ENCODE data around the gene ZNF692. TPM values are rescaled to one million over a fixed set of nuclear protein-coding genes. Genes with fewer than 3 reads are reported as not detected.

Gene ZNF692
- polyA plus RNA-seq, 1 donor (not counting 4 experiments of a cell fraction or from before 2014, with no cell fraction given): 27.0 TPM

GRCh38 chr1:248810727-248811513, 48.0 kb downstream of the ZNF692 start:
- Histone ChIP-seq H3K4me2 (ENCODE audit: control insufficient read depth, extremely low read depth, insufficient read depth, low read depth, low read length) (no peak overlapping the region), H3K4me1 (ENCODE audit: control insufficient read depth, extremely low read depth, insufficient read depth, low read length) (peaks cover 12% of the 10 kb centered on the region), H3K27me3 (ENCODE audit: control insufficient read depth, extremely low read depth, insufficient read depth, low read length) (no peaks in the 10 kb centered on the region), H4K20me1 (ENCODE audit: control insufficient read depth, extremely low read depth, insufficient read depth, low read length) (no peaks in the 10 kb centered on the region), H3K9me1 (ENCODE audit: control insufficient read depth, extremely low read depth, insufficient read depth, low read length) (no peaks in the 10 kb centered on the region), H3K27ac (ENCODE audit: control insufficient read depth, insufficient read depth, low read length) (no peak overlapping the region), H3K79me2 (ENCODE audit: control insufficient read depth, insufficient read depth, low read length) (no peaks in the 10 kb centered on the region), H3K9ac (ENCODE audit: control insufficient read depth, extremely low read depth, insufficient read depth, low read length) (no peak overlapping the region), H3K4me3 (ENCODE audit: control insufficient read depth in 2 of 3, extremely low read depth in 1 of 3, insufficient read depth in 2 of 3, low read depth in 1 of 3, low read length in 3 of 3) (no peak overlapping the region), H2AFZ (ENCODE audit: control insufficient read depth, low read length) (no peak overlapping the region), H3K36me3 (ENCODE audit: control insufficient read depth in 2 of 2, extremely low read depth in 1 of 2, insufficient read depth in 2 of 2, low read length in 2 of 2) (peaks cover 11 to 26% of the 10 kb centered on the region in 2 experiments), H3K9me3 (ENCODE audit: control insufficient read depth, low read depth, low read length) (no peaks in the 10 kb centered on the region)
- DNase-seq (ENCODE audit: low read depth, low spot score): no peak
- FAIRE-seq: peak; percentile 82
- dilution Hi-C loops (cut with MboI; ENCODE audit: extremely low pct_ligation_motif_present, low sequenced_read_pairs): no loop called here
- no peak for TF ChIP-seq EZH2 (IDR thresholded peaks at IDR 0.05; ENCODE audit: low read length)
- TF ChIP-seq CTCF (optimal IDR thresholded peaks at IDR 0.05 in 1 of 3, IDR thresholded peaks at IDR 0.05 in 1 of 3, conservative IDR thresholded peaks at IDR 0.05 in 1 of 3; ENCODE audit: extremely low read depth in 1 of 3, insufficient read depth in 2 of 3, low read length in 3 of 3): no peak

GRCh38 chr1:248810000-248810726, 48.7 kb downstream of the ZNF692 start:
- Histone ChIP-seq H3K4me2 (ENCODE audit: control insufficient read depth, extremely low read depth, insufficient read depth, low read depth, low read length) (no peak overlapping the region), H3K27ac (ENCODE audit: control insufficient read depth, insufficient read depth, low read length) (no peak overlapping the region)

More at GRCh38 chr1:248810000-248810726, 48.7 kb downstream of the ZNF692 start:
- peaks cover 12% of the 10 kb centered on the region for H3K4me1 ChIP-seq (ENCODE audit: control insufficient read depth, extremely low read depth, insufficient read depth, low read length)
- no peak overlapping the region for H3K9ac ChIP-seq (ENCODE audit: control insufficient read depth, extremely low read depth, insufficient read depth, low read length)
- H3K9me1 ChIP-seq (ENCODE audit: control insufficient read depth, extremely low read depth, insufficient read depth, low read length): no peaks in the 10 kb centered on the region
- no peak overlapping the region for H3K4me3 ChIP-seq (ENCODE audit: control insufficient read depth in 2 of 3, extremely low read depth in 1 of 3, insufficient read depth in 2 of 3, low read depth in 1 of 3, low read length in 3 of 3)
- no peaks in the 10 kb centered on the region for H3K79me2 ChIP-seq (ENCODE audit: control insufficient read depth, insufficient read depth, low read length)
- H2AFZ ChIP-seq (ENCODE audit: control insufficient read depth, low read length): no peak overlapping the region
- TF ChIP-seq CTCF (optimal IDR thresholded peaks at IDR 0.05 in 1 of 3, IDR thresholded peaks at IDR 0.05 in 1 of 3, conservative IDR thresholded peaks at IDR 0.05 in 1 of 3; ENCODE audit: extremely low read depth in 1 of 3, insufficient read depth in 2 of 3, low read length in 3 of 3) (no peak), EZH2 (IDR thresholded peaks at IDR 0.05; ENCODE audit: low read length) (no peak)
- dilution Hi-C loops (cut with MboI; ENCODE audit: extremely low pct_ligation_motif_present, low sequenced_read_pairs): no loop called here
- no peaks in the 10 kb centered on the region for H3K9me3 ChIP-seq (ENCODE audit: control insufficient read depth, low read depth, low read length)
- DNase-seq (ENCODE audit: low read depth, low spot score) (no peak), FAIRE-seq (no peak)
- H4K20me1 ChIP-seq (ENCODE audit: control insufficient read depth, extremely low read depth, insufficient read depth, low read length): no peaks in the 10 kb centered on the region
- no peaks in the 10 kb centered on the region for H3K27me3 ChIP-seq (ENCODE audit: control insufficient read depth, extremely low read depth, insufficient read depth, low read length)
- H3K36me3 ChIP-seq (ENCODE audit: control insufficient read depth in 2 of 2, extremely low read depth in 1 of 2, insufficient read depth in 2 of 2, low read length in 2 of 2): peaks cover 11 to 21% of the 10 kb centered on the region in 2 experiments

All from keratinocyte (primary cell).